Smooth muscle cell (in vitro differentiated cells): ENCODE results near the gene EPHA2. TPM values are rescaled to one million over a fixed set of nuclear protein-coding genes. Genes with fewer than 3 reads are reported as not detected.
"Not testable (repeated sequence)": the region's sequence is repeated elsewhere in the genome, so short reads cannot be mapped to it uniquely, and the experiment has no call there.

ENCODE experiments used
- DNase-seq: peaks from one replicate; lab custom pipeline; 2025; ENCODE audit not compliant: unreplicated experiment; lab: John Stamatoyannopoulos, UW
- H2AFZ ChIP-seq: fragments of 200-600 bp; sonication (generic); 2 replicates; pipeline ENCODE4 v1.6.0; 2016; ENCODE audit warnings: antibody characterized with exemption, low read depth, mild to moderate bottlenecking
- H3F3A ChIP-seq: fragments of 200-600 bp; sonication (generic); 2 replicates; pipeline ENCODE4 v1.6.0; 2017; ENCODE audit warnings: antibody characterized with exemption, low read depth
- H3K27ac ChIP-seq: fragments of 200-600 bp; sonication (generic); 2 replicates; pipeline ENCODE4 v1.5.1; 2016; ENCODE audit warnings: low read depth, mild to moderate bottlenecking
- H3K27me3 ChIP-seq: fragments of 200-600 bp; sonication (generic); 2 replicates; pipeline ENCODE4 v1.6.1; 2016; ENCODE audit warnings: low read depth, mild to moderate bottlenecking
- H3K36me3 ChIP-seq: fragments of 200-600 bp; sonication (generic); 2 replicates; pipeline ENCODE4 v1.5.1; 2016; ENCODE audit warnings: low read depth
- H3K4me1 ChIP-seq: fragments of 200-600 bp; sonication (generic); 2 replicates; pipeline ENCODE4 v1.5.1; 2016; ENCODE audit warnings: low read depth
- H3K4me2 ChIP-seq: fragments of 200-600 bp; sonication (generic); 2 replicates; pipeline ENCODE4 v1.6.0; 2016; ENCODE audit warnings: mild to moderate bottlenecking
- H3K4me3 ChIP-seq: fragments of 200-600 bp; sonication (generic); 2 replicates; pipeline ENCODE4 v1.5.1; 2016; ENCODE audit warnings: mild to moderate bottlenecking
- H3K79me2 ChIP-seq: fragments of 200-600 bp; sonication (generic); 2 replicates; pipeline ENCODE4 v1.6.0; 2016; ENCODE audit warnings: low read depth, mild to moderate bottlenecking
- H3K9ac ChIP-seq: fragments of 200-600 bp; sonication (generic); 2 replicates; pipeline ENCODE4 v1.6.0; 2016; ENCODE audit warnings: low read depth
- H3K9me3 ChIP-seq: fragments of 200-600 bp; sonication (generic); replicated peaks from 2 replicates; pipeline ENCODE4 v1.5.1; 2016; ENCODE audit warnings: low read depth
- H4K20me1 ChIP-seq: fragments of 200-600 bp; sonication (generic); 2 replicates; pipeline ENCODE4 v1.6.0; 2016; ENCODE audit warnings: low read depth
- CTCF ChIP-seq: fragments of 200-600 bp; sonication (generic); IDR thresholded peaks from 2 replicates; pipeline ENCODE4 v1.5.1; 2017; ENCODE audit warnings: borderline replicate concordance, mild to moderate bottlenecking, antibody characterized with exemption; ENCODE audit not compliant: insufficient read depth, poor library complexity, severe bottlenecking
- WGBS: methylation state at CpG from one replicate; pipeline ENCODE4 v1.1.7; 2016; ENCODE audit warnings: low lambda C conversion rate; 5-methylcytosine and 5-hydroxymethylcytosine counted together
- polyA plus RNA-seq: library from polyadenylated mRNA; unstranded; fragments of >200 nt; fragmentation: Nextera tagmentation; extraction: Ambion mirVana; gene quantifications from 2 replicates; pipeline ENCODE4 v1.2.1, GENCODE V29; 2016
- total RNA-seq: library from RNA; depleted of rRNA; stranded (reverse); fragments of >200 nt; gene quantifications from 2 replicates; pipeline ENCODE4 v1.2.3, GENCODE V29; 2014

EPHA2 gene
- total and polyA plus RNA-seq, 2 experiments from 2014 or later = 27.3 to 34.8 TPM

GRCh38 chr1:16199700-16200099, 43.8 kb upstream of the EPHA2 start:
- no peak overlapping the region for H3K4me3 ChIP-seq
- no peaks in the 10 kb centered on the region for H3K27me3 ChIP-seq
- WGBS = 77% methylated on average over 3 of the region's 4 CpGs
- H3F3A ChIP-seq = no peaks in the 10 kb centered on the region
- DNase-seq = no peak
- no peak for TF ChIP-seq CTCF
- no peak overlapping the region for H3K4me2 ChIP-seq
- no peaks in the 10 kb centered on the region for H3K4me1 ChIP-seq
- no peaks in the 10 kb centered on the region for H3K79me2 ChIP-seq
- H3K36me3 ChIP-seq = no peaks in the 10 kb centered on the region
- no peak overlapping the region for H3K27ac ChIP-seq
- H4K20me1 ChIP-seq = no peaks in the 10 kb centered on the region
- no peaks in the 10 kb centered on the region for H3K9me3 ChIP-seq
- no peak overlapping the region for H3K9ac ChIP-seq
- H2AFZ ChIP-seq = no peak overlapping the region

GRCh38 chr1:16199157-16199501, 43.3 kb upstream of the EPHA2 start:
- Histone ChIP-seq H3K9me3 (no peaks in the 10 kb centered on the region), H3K36me3 (no peaks in the 10 kb centered on the region), H3K4me2 (no peak overlapping the region), H3K27me3 (no peaks in the 10 kb centered on the region), H3K4me3 (no peak overlapping the region), H3K27ac (no peak overlapping the region), H4K20me1 (no peaks in the 10 kb centered on the region), H3F3A (no peaks in the 10 kb centered on the region), H2AFZ (no peak overlapping the region), H3K9ac (no peak overlapping the region), H3K4me1 (no peaks in the 10 kb centered on the region), H3K79me2 (no peaks in the 10 kb centered on the region)
- no CpG with 5 or more reads among the region's 1 CpG for WGBS
- DNase-seq = no peak
- TF ChIP-seq CTCF = no peak

- no peaks in the 10 kb centered on the region for H3K36me3 ChIP-seq
- H3K4me3 ChIP-seq = no peak overlapping the region
- no peak overlapping the region for H3K27ac ChIP-seq
- H3K9me3 ChIP-seq = no peaks in the 10 kb centered on the region
- no peaks in the 10 kb centered on the region for H4K20me1 ChIP-seq
- H3K4me2 ChIP-seq = no peak overlapping the region
- no peak overlapping the region for H3K9ac ChIP-seq
- no peak overlapping the region for H2AFZ ChIP-seq
- DNase-seq = no peak
- no peaks in the 10 kb centered on the region for H3K27me3 ChIP-seq
- TF ChIP-seq CTCF = no peak
- WGBS = 90% methylated on average over 8 of the region's 8 CpGs
- no peaks in the 10 kb centered on the region for H3F3A ChIP-seq
- no peaks in the 10 kb centered on the region for H3K79me2 ChIP-seq
- H3K4me1 ChIP-seq = no peaks in the 10 kb centered on the region
These were observed 42.7 kb upstream of the EPHA2 start for GRCh38 chr1:16198444-16199156.

GRCh38 chr1:16196874-16197273, 41.0 kb upstream of the EPHA2 start:
- no peaks in the 10 kb centered on the region for H3F3A ChIP-seq
- 96% methylated on average over 3 of the region's 3 CpGs for WGBS
- H4K20me1 ChIP-seq = no peaks in the 10 kb centered on the region
- H3K27ac ChIP-seq = no peak overlapping the region
- no peak overlapping the region for H3K4me3 ChIP-seq
- H3K9me3 ChIP-seq = no peaks in the 10 kb centered on the region
- no peak overlapping the region for H3K9ac ChIP-seq
- no peaks in the 10 kb centered on the region for H3K79me2 ChIP-seq
- no peak overlapping the region for H2AFZ ChIP-seq
- H3K27me3 ChIP-seq = no peaks in the 10 kb centered on the region
- no peaks in the 10 kb centered on the region for H3K36me3 ChIP-seq
- H3K4me1 ChIP-seq = no peaks in the 10 kb centered on the region
- H3K4me2 ChIP-seq = no peak overlapping the region
- no peak for TF ChIP-seq CTCF
- no peak for DNase-seq

GRCh38 chr1:16196139-16196538, 40.3 kb upstream of the EPHA2 start:
- H2AFZ ChIP-seq, H3K4me3 ChIP-seq, H3K36me3 ChIP-seq, H4K20me1 ChIP-seq, H3K4me1 ChIP-seq, H3K27me3 ChIP-seq, H3K9ac ChIP-seq, H3F3A ChIP-seq, H3K9me3 ChIP-seq, DNase-seq, H3K79me2 ChIP-seq, H3K4me2 ChIP-seq, H3K27ac ChIP-seq: not testable (repeated sequence)
- WGBS = 98% methylated on average over 4 of the region's 4 CpGs
